Stimulated activated CD4-positive, alpha-beta T cell treated with anti-CD3 and anti-CD28 coated beads, Interleukin-4, amount 100 ng/mL, for 48 hours (primary cell): Measurements from ENCODE around the gene TBL3.

ENCODE experiments used
- DNase-seq, 2 donors: peaks; one replicate each; pipeline ENCODE4 v3.0.0-alpha.2; 2020; ENCODE audit warnings: low read depth in 2 of 2

Gene TBL3

DNA sequence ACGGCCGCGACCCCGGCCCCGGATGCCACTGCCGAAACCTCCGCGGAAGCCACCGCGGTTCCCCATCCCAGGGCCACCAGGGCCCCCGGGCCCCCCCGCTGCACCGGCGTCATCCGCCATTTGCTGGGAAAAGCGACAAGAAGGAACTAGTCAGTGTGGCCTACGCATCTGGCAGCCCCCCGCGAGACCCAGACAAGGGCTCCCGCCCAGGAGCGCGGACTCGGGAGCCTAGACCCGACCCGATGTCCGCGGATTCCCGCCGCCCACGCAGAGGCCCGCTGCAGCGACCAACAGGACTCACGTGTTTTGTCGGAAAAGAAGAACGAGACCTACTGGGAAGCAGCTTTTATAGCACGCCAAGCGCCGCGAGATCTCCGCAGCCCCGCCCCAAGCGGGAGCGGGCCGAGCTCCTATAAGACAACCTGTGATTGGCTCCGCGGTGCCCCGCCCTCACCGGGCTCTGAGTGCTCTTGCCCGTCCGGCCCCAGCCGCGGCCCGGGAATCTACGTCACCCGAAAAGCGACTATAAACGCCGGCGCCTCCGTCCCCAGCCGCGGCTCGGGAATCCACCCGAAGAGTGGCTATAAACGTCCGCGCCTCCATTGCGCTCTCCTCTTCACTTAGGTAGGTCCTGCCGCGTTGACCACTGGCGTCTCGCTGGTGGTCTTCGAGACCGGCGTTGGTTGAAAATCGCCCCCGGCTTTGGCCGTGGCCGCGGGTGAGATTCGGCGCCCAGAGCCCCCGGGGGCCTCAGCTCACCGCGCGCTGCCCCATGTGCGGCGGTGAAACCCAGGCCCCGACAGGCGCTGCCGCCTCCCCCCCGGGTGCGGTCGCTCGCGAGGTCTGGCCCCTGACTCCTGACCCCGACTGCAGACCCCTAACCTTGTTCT lies 7.1 kb upstream of the TBL3 start, which contains the start of gene RPS2:
TSS of gene RPS2 (minus strand) at position 321 of the 890 bp plus-strand sequence. CDS start at position 120, 201 bp downstream.
- DNase-seq = peak; percentile 94 to 99

- DNase-seq = no peak
Observed at GRCh38 chr16:1965396-1966001, 6.4 kb upstream of the TBL3 start.

DNA sequence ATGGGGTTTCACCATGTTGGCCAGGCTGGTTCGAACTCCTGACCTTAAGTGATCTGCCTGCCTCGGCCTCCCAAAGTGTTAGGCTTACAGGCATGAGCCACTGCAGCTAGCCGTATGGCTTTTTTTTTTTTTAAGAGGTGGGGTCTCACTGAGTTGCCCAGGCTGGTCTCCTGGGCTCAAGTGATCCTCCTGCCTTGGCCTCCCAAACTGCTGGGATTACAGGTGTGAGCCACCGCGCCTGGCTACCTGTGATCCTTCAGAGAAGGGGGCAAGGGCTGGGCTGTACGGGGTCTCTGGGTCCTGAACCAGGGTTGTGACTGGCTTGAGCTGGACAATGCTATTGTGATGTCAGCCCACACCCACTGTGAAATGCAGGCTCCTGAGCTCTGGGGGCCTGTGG lies 5.4 kb upstream of the TBL3 start, which contains the start of gene RNF151:
TSS of gene RNF151 (plus strand) at position 397 of the 400 bp plus-strand sequence. CDS start 26 bp downstream, outside the sequence.
- no peak for DNase-seq

DNA sequence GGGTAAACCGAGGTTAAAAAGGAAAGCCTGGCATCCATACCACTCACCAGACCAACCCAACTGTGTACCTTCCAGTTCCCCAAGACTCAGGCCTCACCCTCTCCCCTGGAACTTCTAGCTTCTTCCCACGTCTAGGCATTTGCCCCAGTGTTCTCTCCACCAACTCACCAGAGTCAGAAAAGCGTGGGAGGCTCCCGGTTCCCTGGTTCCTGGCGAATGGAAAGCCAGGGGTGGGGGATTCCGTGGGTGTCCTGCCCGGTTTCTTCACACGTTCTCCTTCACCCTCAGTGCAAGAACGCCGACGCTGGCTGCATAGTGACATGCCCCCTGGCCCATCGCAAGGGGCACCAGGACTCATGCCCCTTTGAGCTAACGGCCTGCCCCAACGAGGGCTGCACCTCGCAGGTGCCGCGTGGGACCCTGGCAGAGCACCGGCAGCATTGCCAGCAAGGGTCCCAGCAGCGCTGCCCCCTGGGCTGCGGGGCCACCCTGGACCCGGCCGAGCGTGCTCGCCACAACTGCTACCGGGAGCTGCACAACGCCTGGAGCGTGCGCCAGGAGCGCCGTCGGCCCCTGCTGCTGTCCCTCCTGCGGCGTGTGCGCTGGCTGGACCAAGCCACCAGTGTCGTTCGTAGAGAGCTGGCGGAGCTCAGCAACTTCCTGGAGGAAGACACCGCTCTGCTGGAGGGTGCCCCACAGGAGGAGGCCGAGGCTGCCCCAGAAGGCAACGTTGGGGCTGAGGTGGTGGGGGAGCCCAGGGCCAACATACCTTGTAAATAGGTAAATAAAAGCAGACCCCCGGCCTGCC lies 3.5 kb upstream of the TBL3 start:
- DNase-seq = no peak

- no peak for DNase-seq
Observed at GRCh38 chr16:1972490-1972877, 631 bp downstream of the TBL3 start.

- no peak for DNase-seq
Observed at GRCh38 chr16:1973461-1974156, 1.8 kb downstream of the TBL3 start.

GRCh38 chr16:1974157-1975070 lies 2.6 kb downstream of the TBL3 start:
- no peak for DNase-seq

GRCh38 chr16:1975432-1976215 lies 3.8 kb downstream of the TBL3 start:
- no peak for DNase-seq

GRCh38 chr16:1976216-1976520 lies 4.3 kb downstream of the TBL3 start:
- DNase-seq = no peak

- no peak for DNase-seq
Observed at GRCh38 chr16:1976951-1977874, 5.4 kb downstream of the TBL3 start.

DNA sequence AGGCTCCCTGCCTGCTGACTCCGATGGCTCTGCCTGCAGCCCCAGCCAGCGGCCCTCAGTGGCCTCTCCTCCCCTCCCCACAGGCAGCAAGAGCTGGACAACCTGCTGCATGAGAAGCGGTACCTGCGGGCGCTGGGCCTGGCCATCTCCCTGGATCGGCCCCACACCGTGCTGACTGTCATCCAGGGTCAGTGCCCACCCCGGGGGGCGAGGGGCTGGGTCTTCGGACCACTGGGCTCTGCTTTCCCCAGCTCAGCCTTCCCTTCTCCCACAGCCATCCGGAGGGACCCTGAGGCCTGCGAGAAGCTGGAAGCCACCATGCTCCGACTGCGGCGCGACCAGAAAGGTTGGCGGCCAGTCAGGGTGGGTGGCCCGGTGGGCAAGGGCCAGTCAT lies 6.0 kb downstream of the TBL3 start:
- no peak for DNase-seq

- DNase-seq = no peak
Observed at GRCh38 chr16:1978476-1979120, 6.7 kb downstream of the TBL3 start.

DNA sequence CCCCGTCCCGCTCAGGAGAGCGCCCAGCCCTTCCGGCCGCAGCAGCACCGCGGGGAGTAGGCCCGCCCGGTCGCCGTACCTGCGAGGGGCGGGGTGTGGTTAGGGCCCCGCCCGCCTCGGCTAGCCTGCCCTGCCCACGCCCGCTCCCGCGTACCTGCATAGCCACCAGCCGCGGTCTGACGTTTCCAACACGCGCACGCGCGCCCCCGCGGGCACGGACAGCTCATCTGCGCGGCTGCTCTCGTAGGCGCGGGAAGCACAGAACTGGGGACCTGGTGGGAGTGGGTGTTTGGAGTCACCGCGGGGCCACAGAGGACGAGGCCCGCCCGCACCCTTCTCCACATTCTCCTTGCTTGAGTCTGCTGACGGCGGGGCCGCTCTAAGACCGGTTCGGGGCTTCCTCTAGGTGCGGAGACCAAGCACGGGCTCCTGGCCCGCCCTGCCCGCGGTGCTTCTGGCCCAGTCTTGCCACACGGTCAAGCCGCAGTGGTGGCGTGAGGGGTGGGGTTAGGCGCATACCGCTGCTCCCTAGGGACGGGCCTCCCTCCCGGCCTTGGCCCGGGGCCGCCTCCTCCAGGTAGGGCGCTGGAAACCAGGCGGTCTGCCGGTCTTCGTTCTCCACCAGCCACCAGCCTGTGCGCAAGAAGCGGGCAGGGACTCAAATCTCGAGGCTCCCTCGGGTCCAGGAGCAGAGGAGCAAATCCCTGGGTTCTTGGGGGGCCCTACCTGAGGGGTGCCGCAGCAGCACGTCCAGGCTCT lies 7.6 kb downstream of the TBL3 start:
- no peak for DNase-seq

DNA sequence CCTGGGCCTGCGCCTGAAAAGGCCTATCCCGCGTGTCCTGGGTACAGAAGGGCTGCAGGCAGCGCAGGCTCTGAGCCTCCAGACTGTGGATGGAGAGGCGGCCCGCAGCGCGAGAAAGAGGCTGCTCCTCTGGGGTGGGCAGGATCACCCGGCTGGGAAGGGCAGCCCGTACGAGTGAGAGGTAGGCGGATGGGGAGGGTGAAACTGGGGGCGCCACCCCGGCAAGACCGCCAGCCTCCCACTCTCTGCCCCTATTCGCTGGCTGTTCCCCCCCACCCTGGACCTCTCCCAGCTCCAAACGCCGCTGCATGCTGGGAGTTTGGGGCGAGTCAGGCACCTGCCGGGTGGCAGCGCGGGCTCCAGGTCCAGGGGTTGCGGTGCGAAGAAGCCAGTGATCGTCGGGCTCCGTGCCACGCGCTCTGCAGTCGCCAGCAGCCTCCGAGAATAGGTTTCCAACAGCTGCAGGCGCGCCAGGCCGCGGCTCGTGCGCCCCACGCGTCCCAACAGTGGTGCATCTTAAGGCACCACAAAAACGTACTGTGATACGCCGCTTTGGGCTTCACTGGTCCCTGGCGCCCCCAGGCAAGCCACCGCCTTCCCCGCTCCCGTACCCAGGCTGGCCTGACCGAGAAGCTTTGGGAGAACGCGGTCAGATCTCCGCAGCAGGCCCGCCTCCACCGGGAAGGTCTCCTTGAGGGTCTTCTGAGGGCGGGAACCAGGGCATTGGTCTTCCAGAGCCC lies 8.3 kb downstream of the TBL3 start:
- DNase-seq = no peak

- DNase-seq = no peak
Observed at GRCh38 chr16:1980770-1981087, 8.9 kb downstream of the TBL3 start.

- DNase-seq = no peak
Observed at GRCh38 chr16:1981398-1981836, 9.6 kb downstream of the TBL3 start, which contains the start of gene NOXO1. Gene NOXO1 (minus strand): TSS chr16:1981469. CDS start chr16:1981179, 290 bp downstream.

DNA sequence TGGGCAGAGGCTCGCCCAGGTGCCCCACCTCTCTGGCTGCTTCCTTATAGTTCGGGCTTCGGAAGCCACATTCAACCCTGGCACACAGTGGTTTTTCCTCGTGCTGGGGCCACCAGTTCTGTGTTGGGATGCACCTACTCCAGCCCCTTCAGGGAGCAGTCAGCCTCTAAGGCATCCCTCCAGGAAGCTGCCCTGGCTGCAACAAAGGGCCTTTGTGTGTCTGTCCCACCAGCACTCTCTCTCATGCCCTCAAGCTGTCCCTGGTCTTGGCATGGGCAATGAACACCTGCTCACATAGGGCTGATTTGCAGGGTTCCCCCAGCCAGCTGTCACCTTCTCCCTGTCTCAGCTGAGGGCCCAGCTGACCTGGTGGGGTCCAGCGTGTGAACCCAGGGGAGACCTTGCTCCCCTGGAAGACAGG lies 10.2 kb downstream of the TBL3 start:
- DNase-seq = no peak
